NCI-H748 treated with DMSO at 0.1 percent for 48 hours (cell line): ENCODE data around the gene SUOX.
"Not testable (repeated sequence)": the region's sequence is repeated elsewhere in the genome, so short reads cannot be mapped to it uniquely, and the experiment has no call there.

ENCODE experiments used
- DNase-seq: peaks from one replicate; lab custom pipeline; 2025; lab: John Stamatoyannopoulos, UW

Gene SUOX

DNA sequence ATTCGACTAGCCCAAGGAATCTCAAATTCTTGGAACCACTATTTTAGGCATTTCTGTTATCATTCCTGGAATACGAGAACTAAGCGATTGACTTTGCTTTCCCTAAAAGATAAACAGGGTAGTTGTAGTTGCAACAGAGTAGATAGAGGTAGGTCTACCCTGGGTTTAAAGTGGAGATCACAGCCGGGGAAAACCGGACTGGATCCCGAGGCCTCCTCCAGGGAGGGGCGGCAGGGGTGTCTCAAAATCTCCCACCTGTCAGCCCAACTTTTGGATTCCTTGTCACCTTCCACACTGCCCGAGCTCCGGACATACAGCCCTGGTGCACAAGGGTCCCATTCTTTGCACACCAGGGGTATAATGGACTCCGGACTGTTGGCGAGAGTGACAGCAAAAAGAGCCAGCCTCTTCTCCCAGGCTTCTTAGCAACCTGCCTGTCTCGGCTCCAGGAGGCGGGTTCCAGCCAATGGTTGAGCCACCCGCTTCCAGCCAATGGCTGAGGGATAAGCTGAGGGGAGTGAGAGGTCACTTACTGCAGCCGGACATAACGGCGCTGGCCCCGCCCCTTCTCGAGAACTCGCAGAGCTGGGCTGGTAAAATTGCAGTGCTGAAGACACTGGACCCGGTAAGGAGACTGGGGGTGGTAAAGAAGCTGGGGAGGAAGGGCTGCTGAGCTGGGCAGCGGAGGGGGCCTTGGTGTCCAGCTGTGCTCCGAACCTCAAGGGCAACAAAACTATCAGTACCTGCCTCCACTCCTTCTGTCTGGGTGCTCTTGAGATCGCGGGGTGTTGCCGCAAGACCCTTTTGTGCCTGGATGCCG lies at the start of gene SUOX:
SUOX (plus strand) TSS at position 562 of the 820 bp plus-strand sequence. CDS start 4,946 bp downstream, outside the sequence.
- DNase-seq, result peak; percentile 89

DNA sequence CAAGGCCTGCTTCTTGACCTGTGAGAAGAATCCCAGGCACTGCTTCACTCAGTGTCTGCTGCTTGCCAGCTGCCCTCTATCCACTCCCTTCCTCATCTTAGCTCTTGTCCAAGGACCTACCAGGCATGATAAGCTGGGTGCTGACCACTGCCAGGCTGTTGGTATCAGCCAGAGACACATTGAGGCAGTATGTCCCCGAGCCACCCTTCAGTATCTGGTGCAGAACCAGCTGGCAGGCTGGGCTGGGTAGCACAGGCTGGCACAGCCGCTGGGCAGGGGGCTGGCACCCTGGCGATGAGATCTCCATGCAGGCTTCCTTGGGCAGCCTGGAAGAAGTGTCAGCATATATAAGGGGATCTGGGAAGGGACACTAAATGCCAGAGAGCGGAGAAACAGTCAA lies 41.7 kb upstream of the SUOX start:
- no peak for DNase-seq

DNA sequence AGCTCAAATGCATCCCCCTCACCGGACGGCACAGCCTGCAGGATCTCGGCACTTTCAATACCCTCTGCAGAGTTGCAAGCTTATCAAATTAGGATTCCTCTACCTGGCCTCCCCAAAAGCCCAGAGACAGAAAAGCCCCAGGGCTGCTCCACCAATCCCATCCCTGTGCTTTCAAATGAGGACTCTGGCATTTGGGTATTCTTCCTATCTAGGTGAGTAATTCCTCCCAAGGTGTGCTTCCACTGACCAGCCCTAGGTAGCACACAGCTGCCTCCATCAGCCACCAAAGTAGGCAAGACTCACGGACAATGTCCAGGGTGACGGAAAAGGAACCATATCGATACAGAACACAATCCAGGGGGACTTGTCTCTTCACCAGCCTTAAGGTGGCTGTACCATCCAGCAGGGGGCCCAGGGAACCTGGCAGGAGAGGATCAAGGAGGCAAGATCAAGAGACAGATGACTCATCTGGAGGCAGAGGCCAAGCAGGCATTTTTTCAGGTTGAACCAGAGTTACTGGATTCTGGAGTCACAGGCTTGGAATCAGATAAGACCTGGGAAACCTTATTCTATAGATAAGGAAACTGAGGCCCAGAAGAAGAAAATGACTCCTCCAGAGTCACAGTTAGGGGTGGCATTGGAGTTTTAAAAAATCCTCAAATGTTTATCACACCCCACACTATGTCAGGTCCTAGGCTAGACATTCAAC lies 41.1 kb upstream of the SUOX start:
- no peak for DNase-seq

DNA sequence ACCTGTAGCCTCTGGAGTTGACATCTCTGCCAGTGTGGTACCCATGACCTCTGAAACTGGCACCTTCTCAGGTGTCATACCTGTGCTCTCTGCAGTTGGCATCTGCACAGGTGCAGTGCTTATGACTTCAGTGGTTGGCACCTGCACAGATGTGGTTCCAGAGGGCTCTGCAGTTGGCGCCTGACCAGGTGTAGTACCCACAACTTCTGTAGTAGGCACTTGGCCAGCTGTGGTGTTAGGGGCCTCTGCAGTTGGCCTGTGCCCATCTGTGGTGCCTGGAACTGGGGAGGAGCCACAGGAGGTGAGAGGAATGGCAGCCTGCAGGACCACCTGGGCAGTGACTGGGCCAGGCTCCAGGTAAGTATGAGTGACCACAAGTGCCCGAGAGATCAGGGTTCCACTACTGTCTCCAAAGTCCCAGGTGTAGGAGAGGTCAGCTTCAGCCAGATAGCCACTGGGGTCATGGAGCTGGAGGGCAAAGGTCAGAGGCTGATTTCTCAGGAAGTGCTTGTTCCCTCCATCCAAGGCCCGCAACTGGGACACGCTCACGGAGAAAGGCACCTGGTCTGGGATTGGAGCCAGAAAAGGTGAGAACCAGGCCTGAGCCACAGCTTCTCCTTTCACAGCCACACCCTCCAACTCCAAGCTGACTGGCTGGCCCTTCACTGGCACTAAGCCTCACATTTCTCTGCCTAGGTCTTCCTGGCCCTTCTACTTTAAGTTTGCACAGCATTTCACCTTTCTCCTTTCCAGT lies 39.8 kb upstream of the SUOX start:
- DNase-seq, result no peak

DNA sequence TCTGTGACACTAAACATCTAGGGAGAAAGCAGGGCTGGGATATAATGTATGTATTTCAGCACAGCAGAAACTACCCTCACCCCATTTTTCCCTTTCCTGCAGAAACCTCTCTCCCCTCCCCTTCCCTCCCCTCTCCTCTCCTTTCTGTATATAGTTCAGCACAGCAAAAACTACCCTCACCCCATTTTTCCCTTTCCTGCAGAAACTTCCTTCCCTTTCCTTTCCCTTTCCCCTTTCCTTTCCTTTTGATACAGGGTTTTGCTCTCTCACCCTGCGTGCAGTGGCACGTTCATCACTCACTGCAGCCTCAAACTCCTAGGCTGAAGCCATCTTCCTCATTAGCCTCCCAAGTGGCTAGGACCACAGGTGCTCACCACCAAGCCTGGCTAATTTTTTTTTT lies 33.3 kb upstream of the SUOX start:
- DNase-seq, result no peak

DNA sequence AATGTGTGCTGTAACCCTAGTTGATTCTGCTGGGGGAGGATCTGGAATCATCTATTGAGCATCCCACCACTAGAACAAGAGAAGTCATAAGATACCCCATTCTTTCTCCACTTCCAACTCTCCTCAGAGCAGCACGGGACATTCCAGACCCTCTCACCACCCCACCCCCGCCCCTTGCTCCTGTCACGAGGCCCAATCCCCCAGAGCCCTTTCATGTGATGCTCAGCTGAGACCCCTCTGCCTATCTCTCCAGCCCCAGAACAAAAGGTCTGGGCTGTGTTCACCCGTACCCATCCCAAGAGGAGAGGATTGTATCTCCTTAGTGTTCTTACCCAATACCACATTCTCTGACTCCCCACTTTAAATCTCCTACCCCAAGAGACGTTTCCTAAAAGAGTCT lies 31.8 kb upstream of the SUOX start:
- no peak for DNase-seq

DNA sequence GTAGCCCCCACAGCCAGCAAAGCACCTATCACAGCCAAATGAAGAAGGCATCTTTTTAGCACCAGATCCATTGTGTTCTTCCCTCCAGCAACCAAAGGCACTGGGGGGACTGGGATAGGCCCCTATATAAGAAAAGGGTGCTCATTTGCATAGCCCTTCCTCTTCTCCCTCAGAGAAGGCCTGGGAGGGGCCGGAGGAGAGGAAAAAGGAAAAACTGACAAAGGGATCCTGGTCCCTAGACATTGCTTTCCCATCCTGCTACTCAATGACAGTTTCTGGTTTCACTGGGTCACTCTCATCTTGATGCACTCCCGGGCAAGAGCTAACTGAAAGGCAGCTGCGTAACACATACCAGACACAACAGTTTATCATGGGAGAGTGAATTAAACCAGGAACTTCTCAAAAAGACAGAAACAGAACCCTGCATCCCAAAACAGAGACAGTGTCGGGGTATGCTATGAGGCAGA lies 31.1 kb upstream of the SUOX start, which contains the start of gene PMEL:
PMEL (minus strand) TSS at position 102 of the 467 bp plus-strand sequence; CDS start at position 71, 31 bp downstream.
- DNase-seq, result no peak

DNA sequence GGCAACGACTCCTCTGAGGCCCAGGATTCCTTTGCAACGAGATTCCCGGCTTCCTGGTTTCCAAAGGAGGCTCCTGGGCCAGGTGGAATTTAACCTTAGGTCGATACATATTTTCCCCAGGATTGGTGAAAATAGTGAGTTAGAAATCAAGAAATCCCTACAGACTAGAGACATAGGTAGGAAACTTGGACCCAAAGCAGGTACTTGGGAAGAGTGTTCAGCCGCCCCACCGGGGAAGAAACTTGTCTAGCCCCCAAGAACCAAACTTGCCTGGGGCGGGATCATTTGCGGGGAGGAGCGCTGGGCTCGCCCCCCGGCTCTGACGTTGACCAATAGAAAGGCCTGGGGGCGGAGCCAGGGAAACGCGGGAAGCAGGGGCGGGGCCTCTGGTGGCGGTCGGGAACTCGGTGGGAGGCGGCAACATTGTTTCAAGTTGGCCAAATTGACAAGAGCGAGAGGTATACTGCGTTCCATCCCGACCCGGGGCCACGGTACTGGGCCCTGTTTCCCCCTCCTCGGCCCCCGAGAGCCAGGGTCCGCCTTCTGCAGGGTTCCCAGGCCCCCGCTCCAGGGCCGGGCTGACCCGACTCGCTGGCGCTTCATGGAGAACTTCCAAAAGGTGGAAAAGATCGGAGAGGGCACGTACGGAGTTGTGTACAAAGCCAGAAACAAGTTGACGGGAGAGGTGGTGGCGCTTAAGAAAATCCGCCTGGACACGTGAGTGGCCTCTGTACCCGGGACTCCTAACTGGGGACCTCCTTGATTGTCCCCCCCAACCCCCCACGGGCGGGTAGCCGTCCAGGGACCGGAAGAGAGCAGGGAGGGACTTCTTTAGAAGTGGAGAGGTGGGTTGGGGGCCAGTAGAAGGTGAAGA lies 30.4 kb upstream of the SUOX start, which contains the start of gene CDK2:
CDK2 (plus strand) TSS at position 423 of the 874 bp plus-strand sequence; CDS start at position 602, 179 bp downstream.
- peak; percentile 71 for DNase-seq

DNA sequence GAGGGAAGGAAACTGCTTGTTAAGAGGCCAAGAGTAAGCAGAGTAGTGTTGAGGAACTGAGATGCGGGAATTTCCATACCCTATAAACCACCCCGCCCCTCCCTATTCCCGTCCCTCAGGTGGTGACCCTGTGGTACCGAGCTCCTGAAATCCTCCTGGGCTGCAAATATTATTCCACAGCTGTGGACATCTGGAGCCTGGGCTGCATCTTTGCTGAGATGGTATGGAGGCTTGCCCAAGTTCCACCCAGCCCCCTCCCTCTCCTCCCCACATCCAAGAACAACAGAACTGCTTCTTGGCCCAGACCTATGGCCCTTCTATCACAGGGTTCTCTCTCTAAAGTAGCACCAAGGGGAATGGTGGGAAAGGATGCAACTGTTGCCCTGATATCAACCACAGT lies 27.7 kb upstream of the SUOX start:
- no peak for DNase-seq

DNA sequence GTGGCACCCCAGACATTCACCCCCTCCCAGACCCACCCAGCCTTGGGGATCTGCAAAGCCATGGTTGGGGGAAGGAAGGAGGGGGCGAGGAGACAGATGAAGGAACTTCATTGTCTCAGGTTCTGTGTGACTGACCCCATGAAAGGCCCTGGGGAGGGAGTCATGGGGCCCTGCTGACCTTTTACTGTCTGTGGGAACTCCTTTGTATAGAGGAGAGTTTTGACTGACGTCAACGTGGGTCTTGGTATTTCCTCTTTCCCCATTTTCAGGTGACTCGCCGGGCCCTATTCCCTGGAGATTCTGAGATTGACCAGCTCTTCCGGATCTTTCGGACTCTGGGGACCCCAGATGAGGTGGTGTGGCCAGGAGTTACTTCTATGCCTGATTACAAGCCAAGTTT lies 26.3 kb upstream of the SUOX start:
- no peak for DNase-seq

DNA sequence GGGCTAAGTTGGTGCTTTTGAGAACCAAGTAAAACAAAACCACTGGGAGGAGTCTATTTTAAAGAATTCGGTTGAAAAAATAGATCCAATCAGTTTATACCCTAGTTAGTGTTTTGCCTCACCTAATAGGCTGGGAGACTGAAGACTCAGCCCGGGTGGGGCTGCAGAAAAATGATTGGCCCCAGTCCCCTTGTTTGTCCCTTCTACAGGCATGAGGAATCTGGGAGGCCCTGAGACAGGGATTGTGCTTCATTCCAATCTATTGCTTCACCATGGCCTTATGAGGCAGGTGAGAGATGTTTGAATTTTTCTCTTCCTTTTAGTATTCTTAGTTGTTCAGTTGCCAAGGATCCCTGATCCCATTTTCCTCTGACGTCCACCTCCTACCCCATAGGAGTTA lies 25.0 kb upstream of the SUOX start:
- DNase-seq, result no peak

DNA sequence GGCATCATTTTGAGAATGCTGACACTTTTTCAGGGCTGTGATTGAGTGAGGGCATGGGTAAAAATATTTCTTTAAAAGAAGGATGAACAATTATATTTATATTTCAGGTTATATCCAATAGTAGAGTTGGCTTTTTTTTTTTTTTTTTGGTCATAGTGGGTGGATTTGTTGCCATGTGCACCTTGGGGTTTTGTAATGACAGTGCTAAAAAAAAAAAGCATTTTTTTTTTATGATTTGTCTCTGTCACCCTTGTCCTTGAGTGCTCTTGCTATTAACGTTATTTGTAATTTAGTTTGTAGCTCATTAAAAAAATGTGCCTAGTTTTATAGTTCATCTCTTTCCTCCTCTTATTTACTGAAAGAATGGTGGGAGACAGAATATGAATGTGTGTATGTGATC lies 24.6 kb upstream of the SUOX start:
- no peak for DNase-seq

DNA sequence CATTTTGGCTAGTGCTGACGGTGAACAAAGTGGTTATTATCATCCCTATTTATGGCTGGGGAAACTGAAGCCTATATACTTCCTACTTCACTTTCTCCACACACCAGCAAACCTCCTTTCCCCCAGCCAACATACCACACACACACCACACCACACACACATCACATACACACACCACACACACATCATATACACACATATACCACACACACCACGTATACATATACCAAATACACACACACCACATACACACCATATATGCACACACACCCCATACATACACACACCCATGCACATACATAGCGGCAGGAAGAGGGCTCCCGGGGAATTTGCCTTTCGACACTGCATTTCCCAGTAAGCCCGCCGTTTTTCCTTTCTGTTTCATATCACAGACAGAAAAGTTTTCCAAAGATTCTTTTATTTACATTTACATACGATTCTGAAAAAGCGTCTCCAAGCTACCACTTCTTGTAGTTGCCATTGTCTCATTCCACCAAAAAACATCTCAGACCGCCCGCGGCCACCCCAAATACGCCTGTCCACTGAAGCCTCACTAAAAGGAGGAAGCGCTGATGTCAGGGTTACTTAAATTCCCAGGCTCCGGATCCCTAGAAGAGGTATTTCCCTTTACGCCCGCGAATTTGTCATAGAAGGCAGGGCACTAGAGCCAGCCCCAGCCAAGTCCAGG lies 24.0 kb upstream of the SUOX start:
- DNase-seq, result no peak

DNA sequence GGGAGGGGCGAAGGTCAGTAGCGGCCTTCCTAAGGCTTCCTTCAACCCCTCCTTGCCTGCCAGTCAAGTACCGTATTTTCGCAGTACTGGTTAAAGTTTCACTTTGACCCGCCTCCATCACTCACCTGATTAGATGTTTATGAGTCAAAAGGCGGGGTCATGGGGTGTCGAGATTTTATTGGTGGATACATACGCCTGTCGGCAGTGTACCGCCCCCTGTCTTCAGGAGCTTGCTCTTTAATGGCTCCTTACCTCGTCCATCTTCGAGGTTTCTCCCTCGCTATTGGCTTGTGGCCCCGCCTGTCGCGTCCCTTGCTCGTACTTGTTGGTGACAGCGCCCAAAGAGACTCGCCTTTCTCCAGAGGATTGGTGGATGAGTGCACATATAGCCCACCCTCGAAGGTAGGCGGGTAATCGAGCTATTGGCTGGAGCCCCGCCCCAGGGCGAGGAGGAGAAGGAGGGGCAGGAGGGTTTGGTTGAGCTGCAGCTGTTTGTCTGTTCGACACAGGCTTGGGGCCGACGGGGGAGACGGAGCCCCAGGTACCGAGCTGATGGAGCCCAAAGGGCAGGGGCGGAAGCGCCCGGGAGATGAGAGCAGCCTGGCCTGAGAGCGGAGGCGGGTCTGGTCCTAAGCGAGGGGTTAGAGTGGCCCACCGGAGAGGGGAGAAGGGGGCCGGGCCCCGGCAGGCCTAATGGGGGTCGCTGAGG lies 23.3 kb upstream of the SUOX start, which contains the start of gene RAB5B:
RAB5B (plus strand) TSS at position 480 of the 709 bp plus-strand sequence. CDS start 12,883 bp downstream, outside the sequence.
- DNase-seq, result peak; percentile 99

DNA sequence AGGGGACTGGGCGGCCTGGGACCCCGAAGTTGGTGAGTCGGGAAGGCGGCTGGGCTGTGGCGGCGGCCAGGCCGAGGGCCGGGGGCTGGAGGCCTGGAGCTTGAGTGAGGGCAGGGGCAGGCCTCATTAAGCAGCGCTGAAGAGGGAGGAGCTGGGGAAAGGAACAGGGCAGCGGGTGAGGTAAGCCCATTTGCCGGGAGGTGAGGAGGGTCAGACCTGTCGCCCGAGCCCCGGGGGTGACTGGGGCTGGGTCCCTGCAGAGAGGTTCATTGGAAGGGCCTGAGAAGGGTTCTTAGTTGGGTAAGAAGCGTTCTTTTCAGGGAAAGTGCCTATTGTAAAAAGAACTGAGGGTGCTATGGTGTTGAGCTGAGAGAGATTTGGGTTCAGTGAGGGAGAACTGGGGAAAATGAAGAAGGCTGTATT lies 22.8 kb upstream of the SUOX start:
- DNase-seq, result no peak

DNA sequence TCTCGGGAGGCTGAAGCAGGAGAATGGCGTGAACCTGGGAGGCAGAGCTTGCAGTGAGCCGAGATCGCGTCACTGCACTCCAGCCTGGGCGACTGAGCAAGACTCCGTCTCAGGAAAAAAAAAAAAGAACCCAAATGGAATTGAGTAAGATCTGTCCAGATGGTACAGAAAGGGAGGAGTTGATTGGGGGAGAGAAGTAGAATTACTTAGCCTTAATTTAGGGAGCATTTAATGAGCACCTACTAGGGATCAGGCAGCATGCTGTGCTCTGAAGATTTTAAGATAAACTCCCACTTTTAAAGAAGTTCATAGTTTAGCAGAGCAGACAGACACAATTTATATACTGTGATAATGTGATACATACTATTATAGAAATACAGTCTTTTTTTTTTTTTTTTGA lies 18.7 kb upstream of the SUOX start:
- DNase-seq, result no peak

DNA sequence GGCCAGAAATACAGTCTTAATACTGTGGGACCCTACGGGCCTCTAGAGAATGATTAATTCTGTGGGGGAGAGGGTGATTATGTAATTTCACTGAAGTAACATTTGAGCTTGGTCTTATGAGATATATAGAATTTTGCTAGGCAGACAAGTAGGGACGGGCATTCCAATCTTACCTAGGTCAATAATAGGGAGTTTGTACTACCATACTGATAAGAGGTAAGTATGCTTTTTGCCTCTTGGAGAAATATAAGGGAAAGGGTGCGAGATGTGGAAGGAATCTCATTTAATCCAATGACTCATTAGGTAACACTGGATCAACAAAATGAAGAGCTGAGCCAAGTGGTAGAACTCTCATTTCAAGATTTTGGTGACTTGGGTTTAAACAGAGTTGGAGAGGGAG lies 18.0 kb upstream of the SUOX start:
- no peak for DNase-seq

DNA sequence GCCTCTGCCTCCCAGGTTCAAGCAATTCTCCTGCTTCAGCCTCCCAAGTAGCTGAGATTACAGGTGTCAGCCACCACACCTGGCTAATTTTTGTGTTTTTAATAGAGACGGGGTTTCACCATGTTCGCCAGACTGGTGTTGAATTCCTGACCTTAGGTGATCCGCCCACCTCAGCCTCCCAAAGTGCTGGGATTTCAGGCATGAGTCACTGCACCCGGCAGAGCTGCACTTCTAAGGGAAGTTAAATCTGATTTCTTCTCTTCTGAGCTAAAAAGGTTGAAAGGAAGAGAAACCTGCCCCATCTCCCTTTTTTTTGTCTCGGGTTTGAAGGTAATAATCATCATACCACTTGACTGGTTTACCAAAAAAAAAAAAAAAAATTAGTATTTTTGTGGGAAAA lies 15.2 kb upstream of the SUOX start:
- DNase-seq, result not testable (repeated sequence)

DNA sequence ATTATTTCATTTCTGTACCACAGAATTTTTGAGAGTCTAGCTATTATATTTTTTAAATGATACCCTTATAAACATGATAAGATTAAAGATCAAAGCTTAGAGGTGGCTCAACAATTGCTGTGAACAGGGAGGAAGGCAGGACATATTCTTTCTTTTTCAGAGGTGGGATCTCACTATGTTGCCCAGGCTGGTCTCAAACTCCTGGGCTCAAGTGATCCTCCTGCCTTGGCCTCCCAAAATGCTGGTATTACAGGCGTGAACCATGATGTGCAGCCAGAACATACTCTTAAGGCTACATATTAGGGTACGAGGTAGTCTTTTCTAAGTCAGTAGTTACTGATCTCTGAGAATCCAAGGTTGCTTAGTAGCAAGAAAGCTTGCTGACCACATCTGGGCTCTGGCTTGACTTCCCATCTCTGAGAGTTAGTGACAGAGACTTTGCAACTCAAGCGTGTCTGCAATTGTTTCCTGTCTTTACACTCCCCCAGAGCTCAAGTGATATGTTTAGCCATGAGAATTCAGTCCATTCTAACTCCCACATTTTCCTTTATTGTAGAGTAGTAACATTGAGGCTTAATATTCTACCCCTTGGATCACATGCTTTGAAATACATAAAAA lies 14.6 kb upstream of the SUOX start:
- DNase-seq, result no peak
